NK-92 (cell line): Measurements from ENCODE around the gene PDIK1L.

ENCODE experiments used
- DNase-seq: peaks from one replicate; lab custom pipeline; 2025; ENCODE audit not compliant: unreplicated experiment; lab: John Stamatoyannopoulos, UW

Gene PDIK1L

GRCh38 chr1:26169198-26169554 lies 57.6 kb downstream of the PDIK1L start:
- DNase-seq: no peak

GRCh38 chr1:26169669-26170471 lies 58.2 kb downstream of the PDIK1L start, which contains the start of gene ZNF593:
ZNF593 (plus strand) TSS chr1:26169908; CDS start chr1:26169984, 76 bp downstream.
- no peak for DNase-seq

- DNase-seq: no peak
These were observed 58.8 kb downstream of the PDIK1L start for GRCh38 chr1:26170472-26170821.

DNA sequence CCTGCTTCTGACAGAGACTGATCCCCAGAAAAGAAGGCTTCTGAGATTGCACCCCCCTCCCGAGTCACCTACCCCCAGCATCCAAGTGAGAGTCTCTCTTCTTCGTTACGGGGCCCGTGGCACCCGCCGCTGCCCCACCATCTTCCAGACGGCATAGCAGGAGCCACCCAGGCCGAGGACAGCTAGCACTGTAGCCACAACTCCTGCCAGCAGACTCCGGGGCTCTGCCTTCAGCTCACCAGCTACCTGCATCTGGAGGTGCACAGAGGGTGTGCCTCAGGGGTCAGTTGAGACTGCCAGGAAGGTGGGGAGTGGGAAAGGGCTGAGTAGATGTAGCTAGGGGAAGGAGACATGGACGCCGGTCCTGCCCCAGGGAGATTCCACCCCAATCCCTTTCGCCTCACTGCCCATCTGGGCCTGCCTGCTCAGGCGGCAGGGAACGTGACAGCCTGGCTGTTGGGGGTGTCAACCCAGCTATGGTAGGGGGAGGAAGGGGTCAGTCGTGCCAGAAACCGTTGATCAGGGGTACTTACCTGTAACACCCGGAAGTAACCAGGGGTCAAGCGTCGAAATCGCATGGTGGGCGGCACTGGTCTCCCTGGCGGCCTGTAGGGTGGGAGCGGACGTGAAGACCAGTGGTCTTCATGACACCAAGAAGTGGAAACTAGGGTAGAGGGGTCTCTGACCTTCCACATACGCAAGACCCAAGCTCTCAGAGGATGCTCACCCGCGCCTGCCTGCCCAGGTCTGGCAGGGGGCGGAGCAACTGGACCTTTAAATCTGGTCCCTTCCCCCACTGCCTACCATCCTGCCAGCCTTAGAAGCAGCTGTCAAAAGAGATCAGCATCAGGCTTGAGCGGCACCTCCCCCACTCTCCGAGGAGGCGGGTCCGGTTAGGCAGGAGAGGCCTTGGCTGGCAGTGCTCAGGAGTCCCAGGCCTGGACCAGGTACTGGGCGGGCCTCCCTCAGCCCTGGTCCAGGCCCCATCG lies 59.8 kb downstream of the PDIK1L start, which contains the start of gene ZNF593OS:
TSS of gene ZNF593OS (minus strand) at position 749 of the 989 bp plus-strand sequence. CDS start at position 578, 171 bp downstream.
- no peak for DNase-seq
